ENCODE results near the gene FXYD7. TPM values are rescaled to one million over a fixed set of nuclear protein-coding genes. Genes with fewer than 3 reads are reported as not detected.
A peak's percentile ranks its signal among the peaks of the same experiment; 100 is the strongest.

The FXYD7 gene
- total and polyA plus RNA-seq, 9 of the 15 experiments (the other 6 are each of a cell fraction or from before 2014, with no cell fraction given) = 0.10 to 0.80 (median 0.31) TPM; not detected in 3

DNA sequence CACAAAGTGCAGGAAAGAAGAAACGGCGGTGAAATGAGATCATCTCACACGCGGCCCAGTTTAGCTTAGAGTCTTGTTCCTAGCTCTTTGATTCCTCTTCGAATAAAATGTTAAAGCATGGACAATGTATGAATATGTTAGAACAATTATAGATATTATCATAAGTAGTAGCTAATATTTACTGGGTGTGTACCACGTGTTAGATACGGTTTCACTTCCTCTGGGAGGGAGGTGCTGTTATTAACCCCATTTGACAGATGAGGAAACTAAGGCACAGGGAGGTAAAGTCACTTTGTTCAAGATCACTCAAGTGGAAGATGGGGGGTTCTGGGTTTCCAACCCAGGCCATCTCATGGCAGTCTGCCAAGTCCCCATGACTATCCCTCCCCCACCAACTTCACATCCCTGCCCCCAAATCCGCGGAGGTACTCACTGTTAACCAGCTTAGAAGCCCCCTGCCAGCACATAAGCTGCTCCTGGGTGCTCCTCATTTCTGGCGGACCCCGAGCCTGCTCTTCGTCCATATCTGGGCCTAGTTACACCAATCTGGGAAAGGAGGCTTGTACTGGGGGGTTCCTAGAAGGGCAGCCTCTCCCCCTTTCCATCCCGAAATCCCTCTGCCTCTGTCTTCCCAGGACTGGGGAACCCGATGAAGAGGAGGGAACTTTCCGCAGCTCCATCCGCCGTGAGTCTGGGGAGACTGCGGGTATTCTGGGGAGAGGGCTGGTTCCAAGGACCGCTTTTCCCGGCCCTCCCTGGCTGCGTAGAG lies 1.0 kb upstream of the FXYD7 start (continued):
- TF ChIP-seq PHF20 (IDR thresholded peaks at IDR 0.05; ENCODE audit: partially characterized antibody) = peak; percentile 15
- TF ChIP-seq, protein P1, sequence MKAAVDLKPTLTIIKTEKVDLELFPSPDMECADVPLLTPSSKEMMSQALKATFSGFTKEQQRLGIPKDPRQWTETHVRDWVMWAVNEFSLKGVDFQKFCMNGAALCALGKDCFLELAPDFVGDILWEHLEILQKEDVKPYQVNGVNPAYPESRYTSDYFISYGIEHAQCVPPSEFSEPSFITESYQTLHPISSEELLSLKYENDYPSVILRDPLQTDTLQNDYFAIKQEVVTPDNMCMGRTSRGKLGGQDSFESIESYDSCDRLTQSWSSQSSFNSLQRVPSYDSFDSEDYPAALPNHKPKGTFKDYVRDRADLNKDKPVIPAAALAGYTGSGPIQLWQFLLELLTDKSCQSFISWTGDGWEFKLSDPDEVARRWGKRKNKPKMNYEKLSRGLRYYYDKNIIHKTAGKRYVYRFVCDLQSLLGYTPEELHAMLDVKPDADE (conservative IDR thresholded peaks at IDR 0.05; ENCODE audit: control insufficient read depth, low read depth, low read length) = no peak
- TF ChIP-seq ADNP (tag; IDR thresholded peaks at IDR 0.05) = peak; percentile 90
- TF ChIP-seq, protein P2, sequence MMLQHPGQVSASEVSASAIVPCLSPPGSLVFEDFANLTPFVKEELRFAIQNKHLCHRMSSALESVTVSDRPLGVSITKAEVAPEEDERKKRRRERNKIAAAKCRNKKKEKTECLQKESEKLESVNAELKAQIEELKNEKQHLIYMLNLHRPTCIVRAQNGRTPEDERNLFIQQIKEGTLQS (IDR thresholded peaks at IDR 0.05) = peak; percentile 46
- TF ChIP-seq, protein P2 (CRISPR knock-in tag; conservative IDR thresholded peaks at IDR 0.05) = no peak
- no peak for TF ChIP-seq JUND (IDR thresholded peaks at IDR 0.05; ENCODE audit: borderline replicate concordance, low read depth, low read length)
- TF ChIP-seq JUND (tag; IDR thresholded peaks at IDR 0.05; ENCODE audit: borderline replicate concordance, low read depth, low read length) = 0 out of 3 replicates have a peak, but pooled peaks have one; percentile 34
- TF ChIP-seq HCFC1 (IDR thresholded peaks at IDR 0.05; ENCODE audit: low read depth, low read length) = no peak
- TF ChIP-seq GABPB1 (CRISPR knock-in tag; IDR thresholded peaks at IDR 0.05) = no peak
- TF ChIP-seq KDM1A (IDR thresholded peaks at IDR 0.05) = peak; percentile 73 to 88
- TF ChIP-seq ZBTB1 (CRISPR knock-in tag; IDR thresholded peaks at IDR 0.05; ENCODE audit: borderline replicate concordance, low read depth) = no peak
- no peak for TF ChIP-seq CEBPG (CRISPR knock-in tag; IDR thresholded peaks at IDR 0.05)
- TF ChIP-seq CEBPG (tag; conservative IDR thresholded peaks at IDR 0.05 in 1 of 2, IDR thresholded peaks at IDR 0.05 in 1 of 2) = no peak
- no peak for TF ChIP-seq MEF2D (tag; conservative IDR thresholded peaks at IDR 0.05; ENCODE audit: low read depth)
- TF ChIP-seq BCOR (IDR thresholded peaks at IDR 0.05) = peak; percentile 95
- peak; percentile 93 for TF ChIP-seq RBM25 (IDR thresholded peaks at IDR 0.05; ENCODE audit: low read depth, low read length, severe bottlenecking)
- 0 out of 2 replicates have a peak, but pooled peaks have one; percentile 14 for TF ChIP-seq ARID4B (CRISPR knock-in tag; IDR thresholded peaks at IDR 0.05)
- no peak for TF ChIP-seq ZNF3 (CRISPR knock-in tag; IDR thresholded peaks at IDR 0.05)
- no peak for TF ChIP-seq ARID3A (IDR thresholded peaks at IDR 0.05; ENCODE audit: borderline replicate concordance, low read depth, low read length)
